ENCODE measurements around the gene ABLIM1.

GRCh38 chr10:114396464-114396863 lies 261.6 kb downstream of the ABLIM1 start:
- TF ChIP-seq POLR2AphosphoS5 (IDR thresholded peaks at IDR 0.05; ENCODE audit: low read depth, low read length) (no peak), REST (IDR thresholded peaks at IDR 0.05; ENCODE audit: insufficient read depth in 1 of 2, low read depth in 2 of 2, low read length in 2 of 2) (no peak), SIN3A (IDR thresholded peaks at IDR 0.05; ENCODE audit: borderline replicate concordance, insufficient read depth, low read length) (no peak), TAF1 (IDR thresholded peaks at IDR 0.05; ENCODE audit: borderline replicate concordance, insufficient read depth, low read length) (no peak)
